Transverse colon (tissue), 3 donors: ENCODE results near the gene ZNF462.

Experiments used
- CTCF ChIP-seq, 5 experiments: fragments of 200-600 bp in 3 of 5; fragments of 450-650 bp in 2 of 5; sonication (generic) in 3 of 5; IDR thresholded peaks; 1 replicate in 2 of 5; 2 replicates in 3 of 5; pipeline ENCODE4 v1.5.1; 2016 to 2017; ENCODE audit warnings: antibody characterized with exemption in 5 of 5, inconsistent platforms in 3 of 5, mild to moderate bottlenecking in 2 of 5, moderate library complexity in 1 of 5
- EP300 ChIP-seq: sonication (generic); formaldehyde crosslinking; IDR thresholded peaks from one replicate; pipeline ENCODE4 v1.6.1; 2017; ENCODE audit warnings: antibody characterized with exemption, low read depth
- POLR2A ChIP-seq: fragments of 450-650 bp; IDR thresholded peaks from one replicate; pipeline ENCODE4 v1.6.1; 2016; ENCODE audit warnings: antibody characterized with exemption, mild to moderate bottlenecking, moderate library complexity

DNA sequence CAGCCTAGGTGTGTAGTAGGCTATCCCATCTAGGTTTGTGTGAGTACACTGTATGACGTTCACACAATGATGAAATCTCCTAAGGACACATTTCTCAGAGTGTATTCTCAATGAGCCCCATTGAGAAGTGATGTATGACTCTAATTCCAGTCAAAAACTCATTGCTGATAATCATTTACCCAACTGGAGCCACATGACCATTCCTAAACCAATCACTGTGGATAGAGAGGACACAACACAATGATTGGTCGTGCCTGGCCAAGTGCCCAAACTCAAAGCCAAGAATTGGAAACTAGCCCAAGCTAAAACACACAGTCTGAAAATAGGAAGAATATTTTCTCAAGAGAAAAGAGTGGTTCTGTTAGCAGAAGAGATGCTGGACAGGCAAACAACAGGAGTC lies 191.2 kb downstream of the ZNF462 start:
- TF ChIP-seq EP300 (no peak), POLR2A (no peak), CTCF (IDR thresholded peaks at IDR 0.05) (no peak)
